ENCODE measurements around the gene TRPM8.
"Not testable (repeated sequence)": the region's sequence is repeated elsewhere in the genome, so short reads cannot be mapped to it uniquely, and the experiment has no call there.

TRPM8 gene

DNA sequence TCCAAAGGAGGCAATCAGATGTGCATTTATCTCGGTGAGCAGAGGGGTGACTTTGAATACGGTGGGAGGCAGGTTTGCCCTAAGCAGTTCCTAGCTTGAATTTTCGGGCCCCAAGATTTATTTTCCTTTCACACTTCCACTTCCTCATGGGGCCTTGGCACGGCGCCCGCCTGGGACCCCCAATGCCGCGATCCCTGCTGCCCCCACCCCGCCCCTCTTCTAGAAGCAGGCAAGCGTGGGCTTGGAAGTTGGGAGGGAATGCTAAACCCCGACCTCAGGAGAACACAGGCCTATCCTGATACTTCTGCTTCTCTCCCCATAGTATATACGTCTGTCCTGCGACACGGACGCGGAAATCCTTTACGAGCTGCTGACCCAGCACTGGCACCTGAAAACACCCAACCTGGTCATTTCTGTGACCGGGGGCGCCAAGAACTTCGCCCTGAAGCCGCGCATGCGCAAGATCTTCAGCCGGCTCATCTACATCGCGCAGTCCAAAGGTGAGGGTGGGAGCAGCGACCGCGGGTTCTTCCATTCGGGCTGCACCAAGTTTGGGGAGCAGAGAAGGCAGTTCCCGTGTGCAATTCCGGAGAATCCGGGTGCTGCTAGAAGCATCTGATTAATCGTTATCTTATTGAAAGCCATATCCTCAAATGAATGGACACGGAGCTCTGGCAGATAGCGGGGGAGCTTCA, 21.6 kb downstream of the TRPM8 start:
- DNase-seq (ENCODE audit: low read depth): no peak

DNA sequence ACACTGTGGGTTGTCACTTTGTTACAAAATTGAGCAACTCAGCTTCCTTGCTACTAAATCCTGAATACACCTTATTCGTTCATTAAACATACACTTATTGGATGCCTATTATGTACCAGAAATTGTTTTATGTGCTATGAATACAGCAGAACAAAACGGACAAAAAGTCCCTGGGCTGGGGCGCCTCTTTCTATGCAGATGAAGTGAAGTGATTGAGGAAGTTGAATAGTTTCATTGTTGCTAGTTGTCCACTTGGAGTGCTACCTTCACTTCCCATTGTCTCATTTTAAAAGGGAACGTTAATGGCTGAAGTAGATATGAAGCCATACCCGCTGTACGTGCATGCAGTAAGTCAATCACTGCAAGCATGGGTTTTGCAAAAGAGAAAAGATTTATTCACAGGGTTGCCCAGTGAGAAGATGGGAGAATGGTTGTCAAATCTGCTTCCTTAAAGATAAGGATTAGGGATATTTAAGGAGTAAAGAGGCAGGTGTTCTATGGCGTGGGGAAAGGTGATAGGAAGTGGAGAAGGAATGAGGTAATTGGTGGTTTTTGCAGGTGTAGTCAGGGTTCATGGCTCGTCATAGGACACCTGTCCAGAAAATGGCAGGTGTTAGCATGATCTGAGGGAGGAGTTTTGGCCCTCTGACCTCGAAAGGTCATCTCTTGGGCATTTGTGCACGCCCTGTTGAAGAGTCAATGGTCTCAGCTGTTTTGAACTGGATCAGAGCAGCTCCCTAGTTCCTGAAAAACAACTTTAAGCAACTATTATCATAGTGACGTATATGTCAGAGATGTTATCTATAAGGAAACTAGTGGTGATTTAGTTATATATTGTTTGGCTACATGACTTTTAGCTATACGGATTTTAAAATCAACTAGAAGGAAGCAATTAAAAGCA, 23.5 kb downstream of the TRPM8 start:
- DNase-seq (ENCODE audit: low read depth): no peak

DNA sequence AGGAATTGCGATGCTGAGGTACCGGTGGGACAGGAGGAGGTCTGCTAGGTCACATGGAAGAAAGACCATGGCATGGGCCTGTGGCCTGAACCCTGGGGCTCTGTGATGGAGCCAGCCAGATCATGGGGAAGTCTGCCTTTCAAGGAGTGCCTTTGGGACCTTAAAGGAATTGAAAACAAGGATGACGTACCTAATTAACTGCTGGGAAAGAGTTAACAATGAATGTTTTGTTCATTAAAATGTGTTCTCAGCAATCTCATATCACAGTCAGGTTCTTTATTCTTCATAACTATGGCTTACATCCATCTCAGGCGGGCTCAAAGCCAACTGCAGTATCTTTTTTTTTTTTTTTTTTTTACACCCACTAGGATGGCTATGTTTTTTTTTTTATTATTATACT, 25.6 kb downstream of the TRPM8 start:
- DNase-seq (ENCODE audit: low read depth): no peak

DNA sequence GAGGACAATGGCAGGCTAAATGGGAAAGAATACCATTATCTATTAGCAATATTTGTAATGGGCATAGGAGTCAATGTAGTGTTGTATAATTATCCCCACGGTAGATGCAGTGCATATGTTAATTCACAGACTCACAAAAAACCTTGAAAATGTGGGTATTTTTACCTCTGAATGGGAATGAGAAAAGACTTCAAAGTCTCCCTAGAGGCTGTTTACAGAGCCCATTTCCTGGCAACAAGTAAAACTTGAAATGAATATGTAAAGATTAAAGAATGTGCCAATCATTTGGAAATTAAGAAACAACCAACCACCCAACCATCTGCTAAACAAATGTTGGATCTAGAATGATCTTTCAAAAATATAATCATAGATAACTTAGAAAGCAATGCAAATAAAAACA, 27.1 kb downstream of the TRPM8 start:
- DNase-seq (ENCODE audit: low read depth): no peak

DNA sequence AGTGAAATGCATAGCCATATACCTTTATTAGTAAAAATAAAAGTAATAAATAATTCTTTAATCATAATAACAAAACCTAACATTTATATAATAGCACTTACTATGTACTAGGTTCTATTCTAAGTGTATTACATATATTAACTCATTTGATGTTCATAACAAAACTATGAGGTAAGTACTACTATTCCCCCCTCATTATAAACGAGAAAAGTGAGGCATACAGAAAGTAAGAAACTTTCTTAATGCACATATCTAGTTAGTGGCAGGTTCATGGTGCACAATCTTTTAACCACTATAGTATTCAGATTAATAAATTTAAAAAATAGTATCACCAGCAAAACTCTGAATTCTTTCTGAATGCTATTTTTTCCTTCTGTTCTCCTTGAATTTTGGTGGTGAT, 27.5 kb downstream of the TRPM8 start:
- DNase-seq (ENCODE audit: low read depth): no peak

DNA sequence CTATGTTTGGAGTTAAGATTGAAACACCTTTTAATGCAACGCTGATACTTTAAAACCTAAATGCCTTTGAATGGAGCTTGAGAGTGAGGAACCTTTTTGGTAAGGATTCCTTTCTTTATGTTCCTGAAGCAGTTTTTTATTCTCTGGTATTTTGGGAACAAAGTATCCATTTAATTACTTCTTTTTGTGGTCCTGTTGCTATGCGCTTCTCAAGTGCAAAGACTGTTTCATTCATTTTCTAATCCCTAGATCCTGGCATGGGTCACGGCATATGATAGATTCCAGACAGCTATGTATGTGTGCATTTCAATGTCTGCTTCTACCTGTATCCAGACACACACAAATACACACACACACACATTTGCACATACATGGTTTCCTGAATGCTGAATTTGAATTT, 28.0 kb downstream of the TRPM8 start:
- no peak for DNase-seq (ENCODE audit: low read depth)

DNA sequence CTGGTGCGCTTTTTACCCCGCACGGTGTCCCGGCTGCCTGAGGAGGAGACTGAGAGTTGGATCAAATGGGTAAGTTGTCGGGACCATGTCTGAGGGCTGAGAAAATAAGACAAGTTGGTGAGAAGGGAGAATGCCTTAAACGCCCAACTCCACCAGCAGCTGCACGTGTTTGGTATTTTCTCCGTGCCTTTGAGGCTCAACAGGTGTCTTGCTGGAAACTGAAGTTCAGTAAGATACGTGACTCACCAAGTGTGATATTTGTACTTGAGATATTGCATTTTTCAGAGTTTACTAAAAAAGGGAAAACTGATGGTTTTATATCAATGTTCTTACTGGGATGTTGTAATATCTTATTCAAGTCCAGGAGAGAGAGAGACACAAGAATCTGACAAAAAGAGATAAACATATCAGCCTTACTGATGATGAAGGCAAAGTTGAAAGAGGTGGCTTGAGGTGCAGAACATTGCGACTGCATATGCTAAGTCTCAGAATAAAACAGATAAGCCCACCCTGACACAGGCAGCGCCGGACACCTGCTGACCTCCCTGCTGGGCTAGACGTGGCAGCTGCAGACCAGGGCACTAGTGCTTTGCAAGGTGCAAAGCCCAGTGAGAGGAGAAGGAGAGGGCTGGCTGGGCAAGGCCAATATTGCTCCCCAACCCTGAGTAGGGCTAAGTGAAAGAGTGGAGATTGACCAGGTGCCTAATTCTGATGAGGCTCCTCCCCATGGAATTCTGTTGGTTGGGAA, 33.1 kb downstream of the TRPM8 start:
- DNase-seq (ENCODE audit: low read depth): no peak

DNA sequence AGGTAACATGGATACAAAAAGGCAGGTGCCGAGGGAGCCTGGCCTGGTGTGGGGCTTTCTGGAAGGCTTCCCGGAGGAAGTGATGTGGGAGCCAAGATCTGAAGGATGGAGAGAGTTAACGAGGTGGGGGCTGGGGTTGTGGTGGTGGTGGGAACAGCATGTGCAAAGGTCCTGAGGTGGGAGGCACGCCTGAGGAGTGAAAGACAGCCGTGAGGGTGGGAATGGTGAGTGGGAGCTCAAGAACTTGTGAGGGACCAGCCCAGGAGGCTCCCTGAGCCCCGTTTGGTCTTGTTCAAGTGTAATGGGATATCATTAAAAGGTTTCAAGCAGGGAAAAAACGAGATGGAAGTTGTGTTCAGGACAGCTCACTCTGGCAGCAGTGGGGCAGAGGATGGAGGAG, 35.2 kb downstream of the TRPM8 start:
- no peak for DNase-seq (ENCODE audit: low read depth)

DNA sequence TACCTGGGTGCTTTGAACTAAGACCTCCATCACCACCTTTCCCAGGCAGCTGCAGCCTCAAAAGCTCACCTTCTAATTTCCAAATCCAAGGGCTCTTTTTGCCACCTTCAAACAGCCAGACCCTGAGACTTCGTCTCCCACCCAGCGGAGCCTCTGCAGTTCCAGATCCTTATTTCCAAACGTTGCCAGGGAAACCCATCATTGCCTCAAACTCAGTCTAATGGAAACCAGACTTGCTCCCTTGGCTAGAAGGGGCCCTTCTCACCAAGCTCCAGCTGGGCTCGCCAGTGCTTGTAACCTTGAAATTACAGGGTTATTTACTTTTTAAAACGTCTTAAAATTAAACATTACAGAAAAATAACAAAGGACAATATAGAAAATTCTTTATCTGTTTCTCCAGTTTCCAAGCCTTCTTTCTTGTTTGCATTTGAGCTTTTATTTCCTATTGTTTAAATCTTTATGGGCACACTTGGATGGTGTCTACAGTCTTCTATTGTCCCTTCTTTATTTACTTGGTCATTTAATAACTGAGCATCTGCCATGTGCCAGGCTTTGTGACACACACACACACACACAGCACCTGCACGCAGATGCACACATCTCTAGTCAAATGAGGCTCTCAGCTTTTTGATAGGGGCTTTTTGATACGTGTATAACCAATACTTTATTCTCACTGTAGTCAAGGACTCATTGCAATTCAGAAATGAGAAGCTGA, 36.1 kb downstream of the TRPM8 start:
- no peak for DNase-seq (ENCODE audit: low read depth)

DNA sequence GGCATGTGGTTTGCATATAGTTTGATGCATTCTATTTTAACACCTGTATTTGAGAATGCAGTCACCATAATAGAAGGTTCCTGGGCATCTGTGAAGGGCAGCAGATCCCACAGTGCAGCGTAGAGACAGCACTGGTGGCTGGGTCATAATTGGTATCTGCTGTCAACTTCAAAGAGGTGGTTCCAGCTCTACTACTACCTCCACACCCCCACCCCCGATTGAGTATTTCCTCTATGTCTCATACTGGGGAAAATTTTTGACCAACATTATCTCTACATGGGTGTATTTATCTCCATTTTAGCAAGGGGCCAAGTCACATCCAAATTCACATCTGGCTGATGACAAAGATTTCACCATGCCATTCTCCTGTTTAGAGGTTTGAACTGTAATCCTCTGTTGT, 43.0 kb downstream of the TRPM8 start:
- DNase-seq (ENCODE audit: low read depth): no peak

DNA sequence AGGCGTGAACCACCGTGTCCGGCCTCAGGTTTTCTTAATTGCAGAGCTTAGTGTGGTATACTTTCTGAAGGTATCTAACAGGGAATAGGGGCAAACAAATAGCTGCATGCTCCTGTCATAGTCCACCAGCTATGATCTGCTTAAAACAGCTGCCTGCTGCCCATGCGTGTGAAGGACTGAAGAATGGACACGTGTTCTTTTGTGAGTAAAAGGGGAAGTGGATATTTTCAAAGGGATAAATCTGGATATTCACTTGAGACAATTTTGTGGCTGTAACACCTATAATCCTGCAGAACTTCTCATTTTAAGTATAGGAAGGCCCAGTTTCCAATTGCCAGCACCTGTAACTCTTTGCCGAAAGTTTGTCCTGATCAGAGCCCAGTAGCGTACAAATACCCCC, 44.7 kb downstream of the TRPM8 start:
- DNase-seq (ENCODE audit: low read depth): no peak

DNA sequence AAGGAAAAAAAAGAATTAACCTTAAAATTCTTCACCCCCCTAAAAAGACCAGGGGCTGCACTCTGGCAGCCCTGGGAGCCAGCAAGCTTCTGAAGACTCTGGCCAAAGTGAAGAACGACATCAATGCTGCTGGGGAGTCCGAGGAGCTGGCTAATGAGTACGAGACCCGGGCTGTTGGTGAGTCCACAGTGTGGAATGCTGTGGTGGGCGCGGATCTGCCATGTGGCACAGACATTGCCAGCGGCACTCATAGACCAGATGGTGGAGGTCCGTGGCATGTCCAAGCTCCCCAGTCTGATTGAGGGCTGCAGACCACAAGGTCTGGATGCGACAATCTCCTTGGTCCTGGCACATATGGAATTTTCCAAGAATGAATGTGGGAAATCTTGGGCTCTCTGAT, 47.4 kb downstream of the TRPM8 start:
- no peak for DNase-seq (ENCODE audit: low read depth)

DNA sequence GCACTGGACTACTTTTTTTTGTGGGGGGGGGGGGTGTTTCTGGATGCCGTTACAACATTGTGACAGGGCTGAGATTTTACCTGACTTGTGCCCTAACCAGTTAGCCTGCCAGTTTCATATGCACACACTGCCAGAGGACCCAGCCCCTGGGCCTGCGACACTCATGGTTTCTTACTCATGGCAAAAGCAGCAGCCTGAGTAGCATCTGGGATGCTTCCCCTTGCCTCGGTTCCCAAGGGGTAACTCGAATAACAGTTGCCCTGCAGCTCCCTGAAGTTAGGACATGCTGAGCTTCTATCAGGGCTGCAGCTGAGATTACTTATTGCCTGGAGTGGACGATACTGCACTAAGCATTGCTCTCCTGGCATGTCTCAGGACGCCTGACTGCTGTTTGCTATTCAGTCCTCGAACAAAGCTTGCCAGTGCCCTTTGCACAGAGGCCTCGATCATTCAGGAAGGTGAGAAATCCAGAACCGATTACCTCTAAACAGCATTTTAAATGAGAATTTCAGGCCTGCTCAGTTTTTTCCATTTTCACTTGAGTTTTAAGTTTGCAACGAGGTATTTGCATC, 47.9 kb downstream of the TRPM8 start:
- no peak for DNase-seq (ENCODE audit: low read depth)

DNA sequence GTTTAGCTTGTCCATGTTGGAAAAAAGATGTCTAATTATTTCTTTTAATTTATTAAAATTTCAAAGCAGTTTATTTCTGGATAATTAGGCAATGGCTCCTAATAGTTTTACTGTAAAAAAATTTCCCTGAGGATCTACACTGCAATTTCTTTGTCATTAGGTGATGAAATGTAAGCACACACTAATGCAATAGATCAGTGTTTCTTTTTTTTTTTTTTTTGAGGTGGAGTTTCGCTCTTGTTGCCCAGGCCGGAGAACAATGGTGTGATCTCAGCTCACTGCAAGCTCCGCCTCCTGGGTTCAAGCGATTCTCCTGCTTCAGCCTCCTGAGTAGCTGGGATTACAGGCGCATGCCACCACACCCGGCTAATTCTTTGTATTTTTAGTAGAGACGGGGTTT, 48.5 kb downstream of the TRPM8 start:
- not testable (repeated sequence) for DNase-seq (ENCODE audit: low read depth)

DNA sequence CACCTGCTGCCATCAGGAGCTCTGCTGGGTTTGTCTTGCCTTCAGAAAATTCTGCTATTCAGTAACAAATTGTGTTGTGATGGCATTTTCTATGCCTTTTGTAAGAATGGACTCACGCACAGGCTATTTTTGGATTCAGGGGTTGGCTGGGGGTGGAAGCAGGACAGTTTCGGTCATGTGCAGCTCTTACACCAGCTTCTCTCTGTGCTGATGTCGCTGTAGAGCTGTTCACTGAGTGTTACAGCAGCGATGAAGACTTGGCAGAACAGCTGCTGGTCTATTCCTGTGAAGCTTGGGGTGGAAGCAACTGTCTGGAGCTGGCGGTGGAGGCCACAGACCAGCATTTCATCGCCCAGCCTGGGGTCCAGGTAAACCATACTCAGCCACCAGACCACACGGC, 49.2 kb downstream of the TRPM8 start:
- DNase-seq (ENCODE audit: low read depth): no peak

DNA sequence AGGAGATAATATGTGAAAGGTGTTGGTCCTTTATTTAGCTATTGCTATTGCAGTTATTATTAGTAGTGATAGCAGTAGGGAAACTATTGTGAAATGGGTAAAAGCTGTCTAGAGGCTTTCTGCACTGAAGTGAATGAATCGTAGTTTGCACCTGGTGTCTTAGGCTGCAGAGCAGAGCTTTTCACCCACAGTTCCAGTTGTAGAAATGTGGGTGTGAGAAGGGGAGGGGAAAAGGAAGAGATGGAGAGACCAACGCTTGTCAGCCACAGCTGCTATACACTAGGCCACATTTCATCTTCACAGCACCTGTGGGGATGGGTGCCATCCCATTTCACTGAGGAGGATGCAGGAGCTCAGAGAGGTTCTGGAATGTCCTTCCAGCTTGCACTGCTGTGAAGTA, 50.0 kb downstream of the TRPM8 start:
- DNase-seq (ENCODE audit: low read depth): no peak

DNA sequence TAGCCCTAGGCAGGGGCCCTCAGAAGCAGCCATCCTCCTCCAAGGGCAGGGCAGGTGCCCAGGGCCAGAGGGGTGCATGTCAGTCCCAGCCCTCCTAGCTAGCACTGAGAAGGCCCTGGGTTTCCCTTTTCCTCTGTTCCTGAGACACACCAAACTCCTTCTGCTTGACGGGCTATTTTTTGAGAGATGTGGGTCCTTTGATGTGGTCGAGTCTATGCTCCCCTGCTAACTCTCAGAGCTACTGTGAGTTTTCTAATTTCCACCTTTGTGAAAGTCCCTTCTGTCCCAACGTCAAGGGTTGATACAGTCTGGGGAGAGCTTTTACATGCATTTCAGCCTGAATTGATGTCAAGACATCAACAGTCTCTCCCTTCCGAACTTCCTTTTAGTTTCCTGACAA, 51.4 kb downstream of the TRPM8 start:
- DNase-seq (ENCODE audit: low read depth): no peak

DNA sequence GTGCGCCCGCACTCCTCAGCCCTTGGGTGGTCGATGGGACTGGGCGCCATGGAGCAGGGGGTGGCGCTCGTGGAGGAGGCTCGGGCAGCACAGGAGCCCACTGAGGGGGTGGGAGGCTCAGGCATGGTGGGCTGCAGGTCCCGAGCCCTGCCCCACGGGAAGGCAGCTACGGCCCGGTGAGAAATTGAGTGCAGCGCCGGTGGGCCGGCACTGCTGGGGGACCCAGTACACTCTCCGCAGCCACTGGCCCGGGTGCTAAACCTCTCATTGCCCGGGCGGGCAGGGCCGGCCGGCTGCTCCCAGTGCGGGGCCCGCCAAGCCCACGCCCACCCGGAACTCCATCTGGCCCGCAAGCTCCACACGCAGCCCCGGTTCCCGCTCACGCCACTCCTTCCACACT, 55.3 kb downstream of the TRPM8 start:
- not testable (repeated sequence) for DNase-seq (ENCODE audit: low read depth)

DNA sequence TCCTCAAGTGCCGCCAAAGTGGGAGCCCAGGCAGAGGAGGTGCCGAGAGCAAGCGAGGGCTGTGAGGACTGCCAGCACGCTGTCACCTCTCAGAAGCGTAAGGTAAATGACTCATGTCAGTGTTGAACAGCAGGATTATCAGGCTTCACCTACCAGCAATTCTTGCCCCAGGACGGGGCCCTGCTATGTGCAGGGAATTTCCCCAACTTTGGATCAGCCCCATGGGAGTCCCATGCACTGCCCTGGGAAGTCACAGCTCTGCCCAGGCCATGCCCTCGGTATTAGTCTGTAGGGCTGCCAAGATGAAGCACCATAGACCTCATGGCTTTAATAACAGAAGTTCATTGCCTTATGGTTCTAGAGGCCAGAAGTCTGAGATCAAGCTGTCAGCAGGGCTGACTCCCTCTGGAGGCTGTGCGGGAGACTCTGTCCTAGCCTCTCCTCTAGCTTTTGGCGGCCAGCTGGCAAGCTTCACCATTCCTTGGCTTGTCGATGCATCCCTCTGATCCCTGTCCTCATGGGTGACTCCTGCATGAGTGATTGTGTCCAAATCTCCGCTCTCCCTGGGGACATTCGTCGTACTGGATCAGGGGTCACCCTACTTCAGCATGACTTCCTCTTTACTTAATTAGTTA, 55.9 kb downstream of the TRPM8 start:
- no peak for DNase-seq (ENCODE audit: low read depth)

DNA sequence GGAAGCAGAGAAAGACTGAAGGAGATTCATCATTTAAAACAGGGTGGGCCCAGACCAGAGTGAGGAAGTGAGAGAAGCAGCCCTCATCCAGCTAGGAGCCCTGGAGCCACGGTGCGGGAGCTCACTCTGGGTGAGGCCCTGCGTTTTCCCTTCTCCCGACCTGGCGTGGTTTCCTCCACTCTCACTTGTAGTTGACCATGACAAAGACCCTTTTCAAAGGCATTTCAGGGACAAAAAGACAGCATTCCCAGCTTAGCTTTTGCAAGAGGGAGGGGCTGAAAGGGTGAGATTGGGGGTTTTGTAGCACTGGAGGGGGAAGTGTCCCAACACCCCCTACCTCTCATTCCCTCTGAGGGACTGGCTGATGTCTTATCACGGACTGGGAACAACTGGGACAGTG, 56.6 kb downstream of the TRPM8 start:
- no peak for DNase-seq (ENCODE audit: low read depth)

DNA sequence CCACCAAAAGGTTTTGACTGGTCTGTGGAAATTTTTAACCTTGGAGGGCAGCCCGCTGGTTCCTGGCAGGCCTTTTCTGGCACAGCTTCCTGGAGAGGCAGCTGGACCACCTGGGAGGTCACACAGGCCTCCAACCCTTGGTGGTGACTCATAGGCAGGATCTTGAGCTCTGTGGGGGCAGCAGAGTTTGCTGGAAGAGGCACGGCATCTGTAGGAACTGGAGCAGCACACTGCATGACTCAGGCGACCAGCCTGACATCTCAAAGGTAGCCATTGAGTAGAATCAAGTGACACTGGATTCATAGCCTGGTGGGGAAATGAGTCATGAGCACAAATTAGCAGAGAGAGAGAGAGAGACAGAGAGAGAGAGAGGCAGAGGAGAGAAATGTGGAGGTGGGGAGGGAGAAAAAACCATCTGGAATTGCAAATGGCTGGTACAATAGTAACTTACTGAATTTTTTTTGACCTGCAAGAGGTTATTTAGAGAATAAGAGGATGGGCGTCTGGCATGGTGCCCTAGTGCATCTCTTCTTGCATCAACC, 57.4 kb downstream of the TRPM8 start:
- DNase-seq (ENCODE audit: low read depth): no peak

Data from activated T-helper 9 cell treated with anti-CD3 and anti-CD28 coated beads, Interleukin-2, amount 50 U/mL, for 16 hours (primary cell).